ENCODE results near the gene STYXL1.
"Not testable (repeated sequence)": the region's sequence is repeated elsewhere in the genome, so short reads cannot be mapped to it uniquely, and the experiment has no call there.

The STYXL1 gene

DNA sequence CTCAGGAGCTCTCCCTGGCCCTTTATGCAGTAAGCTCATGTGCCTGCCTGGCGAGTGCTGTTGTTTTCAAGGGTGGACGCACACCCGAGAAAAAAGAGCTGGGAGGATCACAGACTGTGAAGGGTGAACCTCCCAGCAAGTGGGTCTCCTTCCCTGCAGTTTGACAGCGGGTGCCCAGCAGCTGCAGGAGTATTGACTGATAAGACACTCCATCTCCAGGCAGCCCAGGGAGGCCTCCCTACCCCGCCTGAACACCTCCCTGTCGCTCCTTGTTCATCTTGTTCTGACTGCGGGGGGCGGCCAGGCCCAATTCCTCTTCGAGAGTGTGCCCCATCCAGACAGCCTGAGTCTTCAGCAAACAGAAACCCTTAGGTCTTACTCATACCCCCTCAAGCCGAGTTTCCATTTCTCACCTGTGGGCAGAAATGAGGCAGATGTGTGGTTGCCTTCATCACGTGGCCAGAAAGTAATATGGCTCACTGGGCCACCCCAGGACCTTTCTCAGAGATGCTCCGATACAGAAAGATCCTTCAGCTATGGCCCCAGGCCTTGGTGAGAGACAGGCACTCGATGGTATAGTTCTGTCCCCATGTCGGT, 17.3 kb upstream of the STYXL1 start:
- DNase-seq: no peak

DNA sequence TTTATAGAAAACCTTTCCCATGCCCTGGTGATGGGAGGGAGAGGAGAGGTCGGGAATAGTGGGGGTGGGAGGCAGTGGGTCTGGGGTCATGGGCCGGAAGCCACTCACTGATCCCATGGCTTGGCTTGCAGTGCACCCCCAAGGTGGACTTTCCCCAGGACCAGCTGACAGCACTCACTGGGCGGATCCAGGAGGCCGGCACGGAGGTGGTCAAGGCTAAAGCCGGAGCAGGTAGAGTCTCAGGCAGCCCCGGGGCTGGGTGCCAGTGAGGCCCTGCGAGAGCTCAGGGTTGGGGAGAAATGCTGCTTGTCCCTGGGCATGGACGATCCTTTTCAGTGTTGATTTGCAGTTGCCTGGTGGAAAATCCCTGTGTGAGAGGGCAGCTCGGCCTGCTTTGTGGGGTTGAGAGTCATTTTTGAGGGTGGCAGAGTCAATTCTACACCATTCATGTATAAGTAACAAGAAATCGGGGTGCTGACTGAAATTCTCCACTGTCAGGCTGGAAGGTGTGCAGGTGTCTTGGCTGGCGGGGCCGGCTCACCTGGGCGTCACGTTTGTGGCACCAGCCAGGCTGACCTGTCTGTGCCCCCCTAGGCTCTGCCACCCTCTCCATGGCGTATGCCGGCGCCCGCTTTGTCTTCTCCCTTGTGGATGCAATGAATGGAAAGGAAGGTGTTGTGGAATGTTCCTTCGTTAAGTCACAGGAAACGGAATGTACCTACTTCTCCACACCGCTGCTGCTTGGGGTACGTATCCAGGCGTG, 16.6 kb upstream of the STYXL1 start:
- no peak for DNase-seq

DNA sequence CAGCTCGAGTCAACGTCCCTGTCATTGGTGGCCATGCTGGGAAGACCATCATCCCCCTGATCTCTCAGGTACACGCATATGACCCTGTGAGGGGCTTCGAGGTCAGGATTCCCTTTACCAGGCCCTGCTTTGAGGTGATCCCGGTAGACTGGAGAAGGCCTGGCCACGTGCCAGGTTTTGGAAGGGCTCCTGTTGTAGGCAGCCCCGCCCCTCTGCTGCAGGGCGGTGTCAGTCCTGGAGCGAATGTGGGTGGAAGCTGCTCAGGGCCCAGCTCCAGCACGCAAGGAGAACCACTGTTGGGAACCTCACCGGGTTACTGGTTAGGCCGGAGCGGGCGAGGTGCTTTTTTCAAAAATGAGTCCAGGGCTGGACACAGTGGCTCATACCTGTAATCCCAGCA, 15.7 kb upstream of the STYXL1 start:
- no peak for DNase-seq

DNA sequence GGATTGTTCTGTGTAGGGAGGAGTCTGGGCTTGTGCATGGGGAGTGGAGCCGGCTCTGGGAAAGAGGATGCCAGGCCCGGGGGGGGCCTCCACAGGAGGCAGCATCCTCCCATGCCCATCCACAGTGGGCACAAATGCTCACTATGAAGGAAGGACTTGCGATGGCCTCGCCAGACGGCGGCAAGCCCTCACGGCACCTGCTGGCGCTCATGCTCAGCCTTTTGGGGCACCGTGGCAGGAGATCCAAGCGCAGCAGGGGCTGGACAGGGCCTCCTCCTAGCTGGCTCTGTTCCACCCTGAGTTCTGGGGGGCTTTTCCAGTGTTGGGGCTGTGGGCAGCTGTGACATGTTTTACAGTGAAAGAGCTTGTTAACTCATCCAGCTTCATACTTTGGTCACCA, 15.3 kb upstream of the STYXL1 start:
- no peak for DNase-seq

DNA sequence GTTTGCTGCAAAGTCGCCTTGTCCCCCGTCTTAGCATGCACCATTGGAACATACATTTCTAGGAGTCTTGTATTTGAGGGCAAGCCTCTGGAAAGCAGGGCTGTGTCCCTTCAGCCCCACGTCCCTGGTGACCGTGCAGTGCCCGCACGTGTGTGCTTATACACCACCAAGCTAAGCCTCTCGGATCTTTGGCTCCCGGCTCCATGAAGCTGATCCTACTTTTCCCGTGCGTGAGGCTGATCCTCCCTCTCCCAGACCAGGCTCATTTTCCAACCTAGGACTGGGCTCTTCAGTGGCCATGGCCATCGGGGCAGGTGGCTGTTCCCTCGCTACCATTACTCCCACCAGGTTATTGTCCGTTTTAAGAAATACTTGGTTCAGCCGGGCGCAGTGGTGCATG, 14.5 kb upstream of the STYXL1 start:
- DNase-seq: no peak

DNA sequence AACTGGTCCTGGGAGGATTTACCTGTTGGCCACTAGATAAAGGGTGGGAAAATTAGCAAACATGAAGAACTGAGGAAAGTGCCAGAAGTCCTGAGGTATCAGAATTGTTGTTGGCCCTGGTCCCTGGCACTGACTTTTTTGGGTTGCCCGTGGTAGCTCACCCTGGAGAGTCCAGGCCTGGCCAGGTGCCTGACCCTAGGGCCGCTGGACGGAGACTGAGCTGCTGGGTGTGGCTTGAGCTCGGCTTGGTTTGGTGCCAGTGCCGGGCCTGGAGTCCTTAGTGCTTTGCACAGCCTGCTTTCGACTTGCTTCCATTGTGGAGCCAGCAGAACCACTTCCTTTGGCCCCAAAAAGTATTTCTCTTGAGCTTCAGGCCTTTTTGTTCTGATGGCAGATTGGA, 13.0 kb upstream of the STYXL1 start:
- no peak for DNase-seq

DNA sequence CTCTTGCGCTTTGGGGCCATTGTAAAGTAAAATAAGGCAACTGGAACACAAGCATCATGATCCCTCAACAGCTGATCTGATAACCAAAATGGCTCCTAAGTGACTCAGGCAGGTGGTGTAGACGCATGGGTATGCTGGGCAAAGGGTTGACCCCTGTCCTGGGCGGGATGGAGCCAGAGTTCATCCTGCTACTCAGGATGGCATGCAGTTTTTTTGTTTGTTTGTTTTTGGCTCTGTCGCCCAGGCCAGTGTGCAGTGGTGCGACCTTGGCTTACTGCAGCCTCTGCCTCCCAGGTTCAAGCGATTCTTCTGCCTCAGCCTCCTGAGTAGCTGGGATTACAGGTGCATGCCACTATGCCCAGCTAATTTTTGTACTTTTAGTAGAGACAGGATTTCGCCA, 10.9 kb upstream of the STYXL1 start:
- DNase-seq: not testable (repeated sequence)

DNA sequence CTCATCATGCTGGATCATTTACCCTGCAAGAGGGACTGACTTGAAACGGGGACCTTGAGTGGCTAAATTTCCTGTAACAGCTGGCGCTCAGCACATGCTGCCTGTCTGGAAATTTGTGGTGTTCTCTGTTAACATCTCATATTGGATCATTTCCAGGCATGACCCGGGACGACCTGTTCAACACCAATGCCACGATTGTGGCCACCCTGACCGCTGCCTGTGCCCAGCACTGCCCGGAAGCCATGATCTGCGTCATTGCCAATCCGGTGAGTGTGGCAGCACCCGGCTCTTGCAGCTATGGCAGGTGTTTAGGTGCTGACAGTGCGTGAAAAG, 10.0 kb upstream of the STYXL1 start:
- no peak for DNase-seq

DNA sequence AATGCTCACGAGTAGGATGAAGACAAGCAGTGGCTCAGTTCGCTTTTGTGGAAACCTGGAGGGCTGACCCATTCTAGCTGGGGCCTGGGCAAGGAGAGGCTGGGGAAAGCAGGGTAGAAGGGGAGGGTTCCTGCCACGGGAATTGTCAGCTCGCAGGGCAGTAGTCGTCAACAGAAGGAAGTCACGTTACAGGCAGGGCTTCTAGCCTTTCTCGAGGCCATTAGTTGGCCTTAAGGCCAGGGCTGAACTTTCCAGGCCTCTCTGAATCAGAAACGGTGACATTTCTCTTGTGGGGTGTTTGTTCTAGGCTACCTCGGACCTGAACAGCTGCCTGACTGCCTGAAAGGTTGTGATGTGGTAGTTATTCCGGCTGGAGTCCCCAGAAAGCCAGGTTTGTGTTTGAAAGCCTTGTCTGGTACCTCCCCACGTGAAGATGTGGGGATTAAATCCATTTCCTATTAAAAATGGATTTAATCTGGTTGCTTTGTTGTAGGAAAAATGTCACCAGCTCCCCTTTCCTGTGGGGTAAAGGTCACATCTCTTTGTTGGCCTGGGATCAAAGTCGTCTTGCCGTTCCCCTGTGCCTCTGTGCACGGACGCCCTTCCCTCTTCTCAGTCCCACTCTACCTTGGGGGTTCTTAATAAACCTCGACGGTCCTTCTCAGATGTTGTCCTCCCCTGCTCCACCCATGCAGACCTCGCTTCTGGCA, 9.5 kb upstream of the STYXL1 start:
- DNase-seq: no peak

DNA sequence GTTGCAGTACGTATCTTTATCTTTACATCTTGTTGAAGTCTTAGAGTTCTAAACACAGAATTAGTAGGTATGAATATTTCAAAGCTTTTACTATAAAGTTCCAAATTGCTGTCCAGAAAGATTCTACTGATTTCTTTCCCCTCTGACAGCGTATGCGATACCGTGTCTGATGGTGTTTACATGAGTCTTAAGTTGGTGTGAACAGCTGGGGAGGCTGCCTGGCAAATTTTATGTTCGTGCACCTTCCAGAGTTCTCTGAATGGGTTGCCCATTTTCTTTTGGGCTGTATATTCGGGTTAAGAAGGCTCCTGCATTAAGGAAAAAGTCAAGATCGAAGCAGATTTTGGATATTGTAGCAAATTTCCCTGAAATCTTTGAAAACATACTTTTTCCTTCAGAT, 8.4 kb upstream of the STYXL1 start:
- no peak for DNase-seq

DNA sequence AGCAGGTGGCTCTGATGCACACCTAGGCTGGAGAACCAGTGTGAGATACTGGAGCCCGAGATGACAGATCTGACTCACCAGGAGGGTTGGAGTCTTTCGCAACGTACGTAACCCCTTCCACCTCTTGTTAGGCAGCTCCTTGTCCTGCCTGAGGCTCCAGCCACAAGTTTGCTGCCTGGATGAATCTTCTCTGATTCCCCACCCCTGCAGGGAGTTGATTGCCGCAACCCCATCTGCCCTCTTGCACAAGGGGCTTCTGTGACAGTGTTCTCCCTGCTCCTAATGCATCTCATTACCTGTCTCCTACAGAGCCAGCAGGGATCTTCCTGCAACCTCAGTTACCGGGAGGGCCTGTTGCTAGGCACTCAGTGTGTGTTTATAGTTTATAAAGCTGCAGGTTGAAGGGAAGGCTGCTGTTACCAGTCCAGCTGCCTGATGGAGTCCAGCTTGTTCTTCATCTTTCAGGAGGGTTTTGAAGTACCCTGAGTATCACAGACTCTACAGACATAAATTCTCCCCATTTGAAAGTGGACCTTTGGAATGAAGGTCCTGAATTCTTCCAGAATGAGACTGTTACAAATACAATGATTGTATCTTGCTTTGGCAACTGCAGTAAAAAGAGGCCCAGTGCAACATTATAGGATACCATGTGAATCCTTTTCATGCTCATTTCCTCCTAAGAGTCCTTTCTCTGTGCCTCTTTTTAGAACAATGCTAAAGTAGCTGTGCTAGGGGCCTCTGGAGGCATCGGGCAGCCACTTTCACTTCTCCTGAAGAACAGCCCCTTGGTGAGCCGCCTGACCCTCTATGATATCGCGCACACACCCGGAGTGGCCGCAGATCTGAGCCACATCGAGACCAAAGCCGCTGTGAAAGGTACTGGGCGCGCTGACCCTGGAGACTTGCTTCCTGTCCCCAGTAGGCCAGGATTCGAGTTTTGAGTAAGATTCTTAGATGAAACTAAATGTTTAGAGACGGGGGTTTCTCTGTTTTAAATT, 6.6 kb upstream of the STYXL1 start:
- no peak for DNase-seq

DNA sequence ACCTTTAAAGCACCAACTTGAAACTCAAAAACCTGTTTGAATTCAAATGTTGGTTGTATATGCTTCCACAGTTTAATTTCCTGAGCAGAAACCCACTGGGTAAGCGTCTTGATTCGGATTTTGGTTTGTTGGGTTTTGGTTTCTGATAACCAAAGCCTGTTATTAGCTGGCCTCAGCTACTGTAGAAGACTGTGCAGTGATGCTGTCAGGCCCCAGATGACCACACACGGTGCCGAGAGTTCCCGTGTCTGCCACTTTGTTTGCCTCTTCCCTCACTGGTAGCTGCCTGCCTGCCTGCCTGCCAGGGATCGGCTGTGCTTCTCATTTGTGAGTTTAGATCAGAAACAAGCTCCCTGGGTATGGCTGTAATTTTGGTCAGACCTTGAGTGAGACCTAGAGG, 5.7 kb upstream of the STYXL1 start:
- DNase-seq: no peak

DNA sequence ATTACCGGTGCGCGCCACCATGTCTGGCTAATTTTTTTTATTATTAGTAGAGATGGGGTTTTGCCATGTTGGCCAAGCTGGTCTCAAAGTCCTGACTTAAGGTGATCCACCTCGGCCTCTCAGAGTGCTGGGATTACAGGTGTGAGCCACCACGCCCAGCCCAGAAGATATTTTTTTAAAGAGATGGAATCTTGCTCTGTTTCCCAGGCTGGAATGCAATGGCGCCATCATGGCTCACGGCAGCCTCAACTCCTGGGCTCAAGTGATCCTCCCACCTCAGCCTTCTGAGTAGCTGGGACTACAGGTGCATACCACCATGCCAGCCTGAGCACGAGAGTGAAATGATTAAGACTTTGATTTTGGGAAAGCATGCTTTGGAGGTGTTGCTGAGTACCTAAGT, 4.9 kb upstream of the STYXL1 start:
- DNase-seq: not testable (repeated sequence)

DNA sequence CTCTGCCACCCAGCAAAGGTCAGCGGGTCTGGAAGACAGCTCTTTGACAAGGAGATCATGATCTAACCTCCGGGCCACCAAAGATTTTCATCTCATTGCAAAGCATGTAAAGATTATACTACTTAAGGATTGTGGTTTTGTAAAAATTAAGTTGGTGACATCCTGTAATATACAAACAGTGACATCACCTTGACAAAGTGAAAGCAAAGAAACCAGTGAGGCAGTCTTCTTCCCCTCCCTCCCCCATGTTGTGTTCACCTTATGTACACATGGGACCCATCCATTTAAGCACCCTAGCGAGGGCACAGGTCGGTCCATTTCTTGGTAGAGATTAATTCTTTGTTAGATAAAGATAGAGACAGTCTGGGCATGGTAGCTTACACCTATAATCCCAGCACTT, 4.0 kb upstream of the STYXL1 start:
- no peak for DNase-seq

DNA sequence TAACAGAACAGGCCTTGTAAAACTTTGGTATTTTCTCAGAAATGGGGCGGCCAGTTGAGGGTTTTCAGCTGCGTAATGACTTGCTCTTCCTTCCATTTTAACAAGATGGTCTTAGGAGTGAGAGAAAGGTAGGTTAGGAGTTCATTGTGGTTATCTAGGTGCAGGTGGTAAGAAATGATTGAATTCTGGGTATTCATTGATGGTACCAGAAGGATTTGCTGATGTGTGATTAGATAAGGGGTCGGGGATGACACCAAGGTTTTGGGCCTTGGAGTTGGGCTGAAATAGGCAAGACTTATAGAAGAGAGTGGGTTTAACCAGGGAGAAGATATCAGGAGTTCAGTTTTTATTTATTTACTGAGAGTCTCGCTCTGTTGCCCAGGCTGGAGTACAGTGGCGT, 2.7 kb upstream of the STYXL1 start:
- no peak for DNase-seq

DNA sequence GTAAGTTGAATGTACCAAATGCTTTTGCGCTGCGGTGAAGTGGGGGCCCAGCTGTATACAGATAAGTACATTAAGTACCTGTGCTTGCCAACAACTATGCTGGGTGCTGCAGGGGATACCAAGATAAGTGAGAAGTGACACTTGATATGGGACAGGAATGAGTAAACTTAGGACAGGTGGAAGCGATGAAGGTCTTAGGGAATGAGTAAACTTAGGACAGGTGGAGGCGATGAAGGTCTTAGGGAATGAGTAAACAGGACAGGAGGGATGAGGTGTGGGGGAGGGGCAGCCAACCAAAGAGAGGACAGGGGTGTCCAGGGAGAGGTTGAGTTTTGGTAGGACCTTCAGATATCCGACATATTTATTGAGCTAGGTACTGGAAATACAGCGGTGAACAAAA, 1.5 kb upstream of the STYXL1 start:
- DNase-seq: no peak

DNA sequence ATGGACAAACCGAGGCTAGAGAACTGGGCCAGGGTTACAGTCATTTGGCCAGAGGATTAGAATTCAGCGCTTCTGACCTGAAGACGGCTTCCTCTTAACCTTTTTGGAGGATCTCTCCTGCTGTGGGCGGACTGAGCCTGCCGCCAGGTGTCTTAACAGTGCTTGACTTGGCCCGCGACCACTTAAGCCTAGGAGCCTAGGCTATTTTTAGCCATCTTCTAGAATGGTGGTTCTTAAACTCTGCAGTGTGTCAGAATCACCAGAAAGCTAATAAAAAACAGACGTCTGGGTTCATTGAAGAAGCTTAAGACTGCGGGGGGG, 828 bp upstream of the STYXL1 start:
- DNase-seq: no peak

DNA sequence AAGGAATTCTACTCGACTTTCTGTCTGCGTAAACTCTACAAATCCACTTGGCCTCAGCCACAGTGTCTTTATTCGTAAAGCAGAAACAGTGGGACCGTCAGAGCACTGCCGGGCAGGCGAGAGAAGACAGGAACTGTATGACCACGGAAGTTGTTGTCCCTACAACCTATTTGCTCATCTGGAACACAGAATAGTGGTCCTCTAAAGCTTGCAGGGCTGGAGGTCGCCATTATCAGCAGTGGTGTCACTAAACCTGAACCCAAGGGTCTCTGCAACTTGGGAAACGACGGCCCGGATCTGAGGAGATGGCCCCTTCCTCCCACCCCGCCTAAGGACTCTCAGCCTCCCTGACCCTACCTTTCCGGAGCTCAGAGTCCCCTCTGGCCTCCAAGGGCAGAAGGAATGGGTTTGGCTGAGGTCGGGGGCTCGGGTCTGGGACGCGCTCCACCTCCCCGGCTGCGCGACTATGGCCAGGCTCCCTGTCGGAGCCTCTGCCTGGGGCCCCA, 442 bp downstream of the STYXL1 start:
- DNase-seq: no peak

DNA sequence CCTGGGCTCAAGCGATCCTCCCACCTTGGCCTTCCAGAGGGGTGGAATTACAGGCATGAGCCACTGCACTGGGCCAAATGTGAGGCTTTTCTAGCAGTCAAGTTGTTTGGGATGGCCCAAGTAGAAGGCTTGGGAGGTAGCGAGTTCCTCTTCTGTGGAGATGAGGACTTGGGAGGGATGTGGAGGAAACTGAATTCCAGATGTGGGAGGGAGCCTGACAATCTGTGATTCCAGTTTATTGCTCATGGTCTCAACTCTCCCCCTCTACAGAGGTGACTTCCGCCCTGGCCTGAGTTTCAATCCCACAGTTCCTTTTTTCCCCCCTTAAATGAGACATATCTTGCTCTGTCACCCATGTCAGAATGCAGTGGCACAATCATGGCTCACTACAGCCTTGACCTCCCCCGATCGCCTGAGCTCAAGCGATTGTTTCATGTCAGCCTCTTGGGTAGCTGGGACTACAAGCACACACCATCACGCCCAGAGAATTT, 3.4 kb downstream of the STYXL1 start:
- no peak for DNase-seq

DNA sequence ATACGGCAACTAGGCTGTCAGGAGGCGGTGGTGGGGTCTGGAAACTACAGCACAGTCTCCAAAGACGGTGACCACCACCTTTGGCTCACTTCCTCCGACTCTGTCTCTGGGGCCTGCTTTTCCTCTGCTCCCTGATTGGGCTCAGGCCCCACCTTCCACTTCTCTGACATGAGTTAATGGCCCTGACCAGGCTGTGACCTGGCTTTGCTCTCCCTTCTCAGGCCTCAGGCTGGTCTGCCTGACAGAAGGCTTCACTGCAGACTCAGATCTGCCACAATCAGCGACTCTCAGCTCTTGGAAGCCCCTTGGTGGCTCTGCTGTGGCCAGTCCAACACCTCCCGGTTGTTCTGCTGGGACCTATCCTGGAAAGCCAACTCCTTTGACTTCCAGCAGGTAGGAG, 7.7 kb downstream of the STYXL1 start:
- DNase-seq: no peak

DNA sequence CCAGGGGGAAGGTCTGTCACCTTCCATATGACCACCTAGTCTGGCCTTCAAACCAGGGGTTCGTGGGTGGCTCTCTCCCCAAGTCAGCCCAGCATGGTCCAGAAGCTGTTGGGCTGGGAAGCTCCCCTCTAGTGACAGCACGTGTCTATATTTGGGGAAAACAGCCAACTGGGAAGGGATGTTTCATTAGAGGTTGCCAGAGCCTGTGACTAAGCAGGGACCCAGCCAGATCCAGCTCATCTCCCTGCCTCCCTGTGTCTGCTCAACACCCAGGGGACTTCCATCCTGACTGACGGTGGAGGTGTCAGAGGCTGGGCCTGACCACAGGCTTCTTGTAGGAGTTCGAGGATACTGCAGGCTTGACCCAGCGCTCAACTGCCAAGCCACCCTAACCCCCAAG, 10.5 kb downstream of the STYXL1 start:
- no peak for DNase-seq

DNA sequence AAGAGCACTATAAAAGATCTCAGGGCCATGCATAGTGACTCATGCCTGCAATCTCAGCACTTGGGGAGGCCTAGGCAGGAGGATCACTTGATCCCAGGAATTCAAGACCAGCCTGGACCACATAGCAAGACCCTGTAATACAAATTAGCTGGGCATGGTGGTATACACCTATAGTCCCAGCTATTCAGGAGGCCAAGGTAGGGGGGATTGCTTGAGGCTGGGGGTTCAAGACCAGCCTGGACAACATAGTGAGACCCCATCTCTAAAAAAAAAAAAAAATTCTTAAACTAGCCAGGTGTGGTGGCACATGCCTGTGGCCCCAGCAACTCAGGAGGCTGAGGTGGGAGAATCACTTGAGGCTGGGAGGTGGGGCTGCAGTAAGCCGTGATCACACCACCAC, 15.8 kb downstream of the STYXL1 start:
- no peak for DNase-seq

DNA sequence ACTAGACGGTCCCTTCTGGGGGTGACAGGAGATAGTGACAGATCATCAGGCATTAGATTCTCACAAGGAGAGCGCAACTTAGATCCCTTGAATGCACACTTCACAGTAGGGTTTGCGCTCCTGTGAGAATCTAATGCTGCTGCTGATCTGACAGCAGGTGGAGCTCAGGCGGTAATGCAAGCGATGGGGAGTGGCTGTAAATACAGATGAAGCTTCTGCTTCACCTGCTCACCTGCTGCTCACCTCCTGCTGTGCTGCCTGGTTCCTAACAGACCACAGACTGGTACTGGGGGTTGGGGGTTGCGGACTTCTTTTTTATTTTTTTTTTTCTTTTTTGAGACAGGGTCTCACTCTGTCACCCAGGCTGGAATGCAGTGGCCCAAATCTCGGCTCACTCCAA, 18.1 kb downstream of the STYXL1 start:
- not testable (repeated sequence) for DNase-seq
